Activated naive CD8-positive, alpha-beta T cell treated with anti-CD3 and anti-CD28 coated beads for 36 hours (primary cell): ENCODE measurements around the gene KCNQ2. TPM values are rescaled to one million over a fixed set of nuclear protein-coding genes. Genes with fewer than 3 reads are reported as not detected.
"Not testable (repeated sequence)": the region's sequence is repeated elsewhere in the genome, so short reads cannot be mapped to it uniquely, and the experiment has no call there.

Source experiments
- DNase-seq: peaks from one replicate; pipeline ENCODE4 v3.0.0; 2021
- H3K27ac Mint-ChIP-seq: one replicate; pipeline ENCODE4 v1.8.0; 2022; ENCODE audit warnings: mild to moderate bottlenecking, moderate library complexity, mixed read lengths
- H3K27me3 Mint-ChIP-seq: one replicate; pipeline ENCODE4 v1.8.0; 2022; ENCODE audit warnings: mild to moderate bottlenecking, mixed read lengths
- H3K36me3 Mint-ChIP-seq: one replicate; pipeline ENCODE4 v1.8.0; 2021; ENCODE audit warnings: mild to moderate bottlenecking, mixed read lengths
- H3K4me1 Mint-ChIP-seq: one replicate; pipeline ENCODE4 v1.8.0; 2021; ENCODE audit warnings: mixed read lengths
- H3K4me3 Mint-ChIP-seq: one replicate; pipeline ENCODE4 v1.8.0; 2022; ENCODE audit warnings: mild to moderate bottlenecking, moderate library complexity, mixed read lengths
- H3K9me3 Mint-ChIP-seq: one replicate; pipeline ENCODE4 v1.8.0; 2022; ENCODE audit warnings: mixed read lengths
- total RNA-seq, 2 experiments: library from RNA; stranded (reverse); gene quantifications; one replicate each; pipeline ENCODE4 v1.2.3, GENCODE V29; 2021

Gene KCNQ2
- total RNA-seq, 2 experiments from 2014 or later = 0.19 TPM; not detected in 1

- no peak for DNase-seq
- H3K36me3 Mint-ChIP-seq = no peaks in the 10 kb centered on the region
- H3K9me3 Mint-ChIP-seq = no peaks in the 10 kb centered on the region
- no peak overlapping the region for H3K4me3 Mint-ChIP-seq
- H3K27me3 Mint-ChIP-seq = peaks cover 44% of the 10 kb centered on the region
- H3K4me1 Mint-ChIP-seq = peaks cover 1% of the 10 kb centered on the region
- H3K27ac Mint-ChIP-seq = no peak overlapping the region
Observed at GRCh38 chr20:63487781-63488241, 15.4 kb upstream of the KCNQ2 start.

GRCh38 chr20:63487116-63487764 is 14.8 kb upstream of the KCNQ2 start:
- H3K9me3 Mint-ChIP-seq = no peaks in the 10 kb centered on the region
- H3K27ac Mint-ChIP-seq = no peak overlapping the region
- peaks cover 49% of the 10 kb centered on the region for H3K27me3 Mint-ChIP-seq
- no peaks in the 10 kb centered on the region for H3K36me3 Mint-ChIP-seq
- DNase-seq = no peak
- H3K4me3 Mint-ChIP-seq = no peak overlapping the region
- peaks cover 1% of the 10 kb centered on the region for H3K4me1 Mint-ChIP-seq

- Mint-ChIP-seq H3K9me3 (no peaks in the 10 kb centered on the region), H3K27ac (no peak overlapping the region), H3K4me1 (peaks cover 1% of the 10 kb centered on the region), H3K4me3 (no peak overlapping the region), H3K36me3 (no peaks in the 10 kb centered on the region), H3K27me3 (peaks cover 49% of the 10 kb centered on the region)
- no peak for DNase-seq
Observed at GRCh38 chr20:63486300-63486855, 13.9 kb upstream of the KCNQ2 start.

GRCh38 chr20:63484651-63485403 is 12.4 kb upstream of the KCNQ2 start:
- H3K4me3 Mint-ChIP-seq = no peak overlapping the region
- H3K27ac Mint-ChIP-seq = no peak overlapping the region
- no peak for DNase-seq
- no peaks in the 10 kb centered on the region for H3K9me3 Mint-ChIP-seq
- H3K4me1 Mint-ChIP-seq = peaks cover 1% of the 10 kb centered on the region
- H3K36me3 Mint-ChIP-seq = no peaks in the 10 kb centered on the region
- H3K27me3 Mint-ChIP-seq = peaks cover 44% of the 10 kb centered on the region

GRCh38 chr20:63484236-63484635 is 11.8 kb upstream of the KCNQ2 start:
- Mint-ChIP-seq H3K36me3 (no peaks in the 10 kb centered on the region), H3K9me3 (no peaks in the 10 kb centered on the region), H3K4me3 (no peak overlapping the region), H3K4me1 (peaks cover 1% of the 10 kb centered on the region), H3K27me3 (peaks cover 42% of the 10 kb centered on the region), H3K27ac (no peak overlapping the region)
- no peak for DNase-seq

GRCh38 chr20:63483834-63484233 is 11.4 kb upstream of the KCNQ2 start:
- H3K4me3 Mint-ChIP-seq = no peak overlapping the region
- H3K36me3 Mint-ChIP-seq = no peaks in the 10 kb centered on the region
- no peak overlapping the region for H3K27ac Mint-ChIP-seq
- peaks cover 1% of the 10 kb centered on the region for H3K4me1 Mint-ChIP-seq
- DNase-seq = no peak
- H3K27me3 Mint-ChIP-seq = peaks cover 41% of the 10 kb centered on the region
- H3K9me3 Mint-ChIP-seq = no peaks in the 10 kb centered on the region

GRCh38 chr20:63482021-63482587 is 9.6 kb upstream of the KCNQ2 start:
- H3K36me3 Mint-ChIP-seq = no peaks in the 10 kb centered on the region
- DNase-seq = no peak
- no peak overlapping the region for H3K27ac Mint-ChIP-seq
- H3K4me3 Mint-ChIP-seq = no peak overlapping the region
- H3K27me3 Mint-ChIP-seq = peaks cover 47% of the 10 kb centered on the region
- H3K4me1 Mint-ChIP-seq = peaks cover 1% of the 10 kb centered on the region
- no peaks in the 10 kb centered on the region for H3K9me3 Mint-ChIP-seq

GRCh38 chr20:63481503-63481902 is 9.0 kb upstream of the KCNQ2 start:
- H3K4me1 Mint-ChIP-seq = peaks cover 1% of the 10 kb centered on the region

GRCh38 chr20:63479695-63480419 is 7.4 kb upstream of the KCNQ2 start:
- H3K4me3 Mint-ChIP-seq, DNase-seq, H3K27ac Mint-ChIP-seq, H3K9me3 Mint-ChIP-seq, H3K4me1 Mint-ChIP-seq, H3K36me3 Mint-ChIP-seq: not testable (repeated sequence)
- H3K27me3 Mint-ChIP-seq = peaks cover 64% of the 10 kb centered on the region

More at GRCh38 chr20:63481503-63481902, 9.0 kb upstream of the KCNQ2 start:
- Mint-ChIP-seq H3K27me3 (peaks cover 52% of the 10 kb centered on the region), H3K27ac (no peak overlapping the region), H3K9me3 (no peaks in the 10 kb centered on the region), H3K36me3 (no peaks in the 10 kb centered on the region), H3K4me3 (no peak overlapping the region)
- no peak for DNase-seq

GRCh38 chr20:63478346-63479302 is 6.2 kb upstream of the KCNQ2 start:
- Mint-ChIP-seq H3K27me3 (peaks cover 73% of the 10 kb centered on the region), H3K27ac (no peak overlapping the region), H3K4me3 (no peak overlapping the region), H3K4me1 (peaks cover 4% of the 10 kb centered on the region), H3K9me3 (no peaks in the 10 kb centered on the region), H3K36me3 (no peaks in the 10 kb centered on the region)
- DNase-seq = no peak

- H3K36me3 Mint-ChIP-seq = no peaks in the 10 kb centered on the region
- peaks cover 5% of the 10 kb centered on the region for H3K4me1 Mint-ChIP-seq
- H3K27ac Mint-ChIP-seq = no peak overlapping the region
- peaks cover 78% of the 10 kb centered on the region for H3K27me3 Mint-ChIP-seq
- DNase-seq = no peak
- H3K9me3 Mint-ChIP-seq = no peaks in the 10 kb centered on the region
- H3K4me3 Mint-ChIP-seq = no peak overlapping the region
Observed at GRCh38 chr20:63477944-63478343, 5.5 kb upstream of the KCNQ2 start.

- no peak overlapping the region for H3K4me3 Mint-ChIP-seq
- H3K27me3 Mint-ChIP-seq = peaks cover 72% of the 10 kb centered on the region
- no peak overlapping the region for H3K27ac Mint-ChIP-seq
- no peaks in the 10 kb centered on the region for H3K36me3 Mint-ChIP-seq
- no peak for DNase-seq
- peaks cover 4% of the 10 kb centered on the region for H3K4me1 Mint-ChIP-seq
- no peaks in the 10 kb centered on the region for H3K9me3 Mint-ChIP-seq
Observed at GRCh38 chr20:63477061-63477616, 4.7 kb upstream of the KCNQ2 start.

GRCh38 chr20:63475209-63475608 is 2.8 kb upstream of the KCNQ2 start:
- Mint-ChIP-seq H3K9me3 (no peaks in the 10 kb centered on the region), H3K27ac (no peak overlapping the region), H3K36me3 (no peaks in the 10 kb centered on the region), H3K4me1 (peaks cover 4% of the 10 kb centered on the region), H3K4me3 (no peak overlapping the region), H3K27me3 (peaks cover 73% of the 10 kb centered on the region)
- peak; percentile 22 for DNase-seq
